Medulla oblongata (tissue), 1 donor: ENCODE measurements around the gene ALKBH3.

Source experiments
- DNase-seq: peaks from one replicate; pipeline ENCODE4 v3.0.0-alpha.2; 2015; ENCODE audit errors: extremely low spot score

The ALKBH3 gene

DNA sequence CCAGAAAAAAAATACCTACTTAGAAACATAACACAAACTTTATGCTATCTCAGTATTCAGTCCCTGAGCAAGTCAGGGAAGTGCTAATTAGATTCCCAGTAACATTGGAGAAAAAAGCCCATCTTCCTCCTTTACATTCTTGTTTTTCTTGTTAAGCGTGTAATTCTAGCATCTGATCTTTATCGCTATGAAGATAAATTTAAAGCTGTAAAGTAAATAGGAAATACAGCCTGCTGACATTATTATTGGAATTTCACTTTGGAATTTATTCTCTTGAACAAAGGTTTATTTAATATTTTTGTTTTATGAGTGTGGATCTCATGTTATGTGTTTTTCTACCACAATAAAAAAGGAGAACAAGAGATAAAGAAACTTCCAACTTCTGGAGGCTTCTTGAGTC is 13.9 kb downstream of the ALKBH3 start:
- DNase-seq = no peak

- DNase-seq = peak; percentile 72
These were observed 15.0 kb downstream of the ALKBH3 start for GRCh38 chr11:43895601-43896000.

GRCh38 chr11:43898574-43898973 is 17.9 kb downstream of the ALKBH3 start:
- no peak for DNase-seq

GRCh38 chr11:43899094-43899493 is 18.5 kb downstream of the ALKBH3 start:
- no peak for DNase-seq

- DNase-seq = no peak
These were observed 20.9 kb downstream of the ALKBH3 start for GRCh38 chr11:43901551-43901950.

- DNase-seq = no peak
These were observed 22.4 kb downstream of the ALKBH3 start for GRCh38 chr11:43903078-43903477.

- no peak for DNase-seq
These were observed 23.3 kb downstream of the ALKBH3 start for GRCh38 chr11:43903969-43904368.

DNA sequence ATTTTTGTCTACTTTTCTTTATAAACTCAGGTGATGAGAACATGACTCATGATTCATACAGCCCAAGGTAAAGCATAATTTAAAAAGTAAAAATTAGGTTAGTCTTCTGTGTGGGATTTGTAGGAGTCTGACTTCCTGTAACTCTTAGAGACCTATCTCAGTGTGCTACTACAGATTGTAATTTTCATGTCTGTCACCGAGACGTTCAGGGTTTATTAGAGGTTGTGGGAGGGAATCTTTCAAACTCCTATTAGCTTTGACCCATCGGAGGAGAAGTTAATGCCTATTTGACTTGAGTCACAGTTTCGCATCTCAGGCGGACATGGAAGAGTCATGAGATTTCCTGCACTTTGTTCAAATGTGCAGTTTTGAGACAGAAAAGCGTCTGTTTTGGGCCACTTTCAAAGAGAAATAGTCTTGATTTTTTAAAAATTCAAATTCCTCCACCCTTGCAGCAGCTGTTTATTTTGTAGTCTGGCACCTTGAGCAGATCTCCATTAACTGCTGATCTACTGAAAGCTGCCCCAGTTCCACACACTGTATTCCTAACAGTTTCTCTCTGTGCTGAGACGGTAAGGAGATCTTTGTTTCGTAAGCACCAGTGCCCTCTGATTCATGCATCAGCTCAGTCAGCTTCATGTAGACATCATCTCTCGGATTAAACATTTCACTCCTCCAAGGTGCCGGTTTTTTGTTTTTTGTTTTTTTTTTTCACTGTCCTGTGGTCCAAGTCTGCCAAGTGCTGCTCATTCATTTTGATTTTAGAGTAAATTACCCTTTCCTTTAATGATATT is 24.3 kb downstream of the ALKBH3 start:
- peak; percentile 71 for DNase-seq

DNA sequence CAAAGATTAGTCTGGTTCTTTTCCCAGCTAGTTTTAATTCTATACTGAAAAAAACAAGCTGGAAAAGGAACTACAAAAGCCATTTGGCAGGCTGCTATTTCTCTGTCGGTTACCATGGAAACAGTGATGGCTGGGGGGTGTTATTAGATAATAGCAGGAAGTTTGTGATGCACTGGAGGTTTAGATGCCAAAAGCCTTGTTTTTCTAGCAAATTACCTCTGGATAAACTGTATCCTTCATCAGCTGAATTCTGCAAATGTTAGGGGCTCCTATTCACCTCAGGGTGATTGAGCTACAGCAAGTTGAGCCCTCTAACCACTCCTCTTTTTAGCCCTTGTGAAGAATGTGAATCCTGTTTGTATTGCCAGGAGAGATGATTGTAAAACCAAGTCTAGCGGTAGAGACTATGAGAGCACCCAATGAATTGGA is 25.2 kb downstream of the ALKBH3 start:
- DNase-seq = peak; percentile 42

GRCh38 chr11:43907028-43907975 is 26.7 kb downstream of the ALKBH3 start:
- DNase-seq = no peak

GRCh38 chr11:43908191-43908590 is 27.6 kb downstream of the ALKBH3 start:
- DNase-seq = no peak

DNA sequence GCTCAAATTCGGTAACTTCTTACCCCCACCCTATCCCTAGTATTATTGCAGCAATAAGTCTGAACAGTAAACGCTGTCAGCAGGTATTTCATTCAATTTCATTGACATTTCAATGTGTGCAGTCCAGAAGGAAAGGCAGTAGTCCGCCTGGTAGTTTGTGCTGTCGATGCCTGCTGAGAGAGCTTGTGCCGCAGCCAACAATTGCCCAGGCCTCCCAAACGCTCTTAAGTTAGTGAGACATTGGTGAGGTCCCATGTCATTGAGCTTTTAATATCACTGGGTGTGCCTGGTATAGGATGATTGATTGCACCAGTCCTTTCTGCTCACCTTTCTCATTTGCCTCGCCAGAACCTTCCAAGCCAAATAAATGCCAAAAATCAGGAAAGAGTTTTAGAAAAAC is 28.1 kb downstream of the ALKBH3 start:
- DNase-seq = no peak

DNA sequence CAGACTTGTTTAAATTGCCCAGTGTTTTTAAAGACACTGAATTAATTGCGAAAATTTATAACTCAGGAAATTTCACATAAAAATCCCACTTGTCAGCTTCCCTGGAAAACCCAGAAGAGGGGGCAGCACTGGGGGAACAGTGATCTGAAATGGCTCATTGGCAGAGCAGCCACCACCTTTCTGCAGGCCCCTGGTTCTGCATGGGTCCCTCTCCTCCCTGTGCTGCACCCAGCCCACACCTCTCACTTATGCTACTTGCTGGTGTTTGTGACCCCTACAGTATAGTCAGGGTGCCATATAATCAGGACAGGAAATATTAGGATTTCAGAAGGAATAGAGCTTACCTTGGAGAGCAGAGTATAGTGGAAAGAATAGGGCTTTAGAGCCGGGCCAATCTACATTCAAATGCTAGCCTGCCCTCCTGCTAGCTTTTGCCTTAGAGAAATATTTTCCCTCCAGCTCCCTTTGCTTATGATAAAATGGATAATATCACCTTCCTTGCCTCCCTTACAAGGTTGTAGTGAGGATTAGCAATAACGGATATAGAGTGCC is 33.3 kb downstream of the ALKBH3 start:
- no peak for DNase-seq

- no peak for DNase-seq
These were observed 33.8 kb downstream of the ALKBH3 start for GRCh38 chr11:43914466-43914865.

GRCh38 chr11:43916621-43917020 is 36.0 kb downstream of the ALKBH3 start:
- no peak for DNase-seq

GRCh38 chr11:43917851-43918250 is 37.2 kb downstream of the ALKBH3 start:
- DNase-seq = no peak

DNA sequence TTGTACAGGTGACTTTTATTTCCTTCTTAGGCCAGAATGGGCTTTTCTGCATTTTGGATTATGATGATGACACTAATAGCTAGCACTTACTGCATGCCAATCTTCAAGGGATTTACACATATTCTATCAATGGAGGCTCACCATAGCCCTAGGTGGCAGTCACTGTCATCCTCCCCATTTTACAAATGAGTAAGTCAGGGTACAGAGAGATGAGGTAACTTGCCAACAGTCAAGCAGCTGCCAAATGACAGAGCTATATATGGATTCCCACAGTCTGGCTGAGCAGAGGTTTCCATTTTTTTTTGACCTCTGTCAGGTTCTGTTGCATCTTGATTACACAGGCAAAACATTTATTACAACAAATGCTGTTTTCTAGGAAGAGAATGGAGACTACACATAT is 38.0 kb downstream of the ALKBH3 start:
- no peak for DNase-seq

DNA sequence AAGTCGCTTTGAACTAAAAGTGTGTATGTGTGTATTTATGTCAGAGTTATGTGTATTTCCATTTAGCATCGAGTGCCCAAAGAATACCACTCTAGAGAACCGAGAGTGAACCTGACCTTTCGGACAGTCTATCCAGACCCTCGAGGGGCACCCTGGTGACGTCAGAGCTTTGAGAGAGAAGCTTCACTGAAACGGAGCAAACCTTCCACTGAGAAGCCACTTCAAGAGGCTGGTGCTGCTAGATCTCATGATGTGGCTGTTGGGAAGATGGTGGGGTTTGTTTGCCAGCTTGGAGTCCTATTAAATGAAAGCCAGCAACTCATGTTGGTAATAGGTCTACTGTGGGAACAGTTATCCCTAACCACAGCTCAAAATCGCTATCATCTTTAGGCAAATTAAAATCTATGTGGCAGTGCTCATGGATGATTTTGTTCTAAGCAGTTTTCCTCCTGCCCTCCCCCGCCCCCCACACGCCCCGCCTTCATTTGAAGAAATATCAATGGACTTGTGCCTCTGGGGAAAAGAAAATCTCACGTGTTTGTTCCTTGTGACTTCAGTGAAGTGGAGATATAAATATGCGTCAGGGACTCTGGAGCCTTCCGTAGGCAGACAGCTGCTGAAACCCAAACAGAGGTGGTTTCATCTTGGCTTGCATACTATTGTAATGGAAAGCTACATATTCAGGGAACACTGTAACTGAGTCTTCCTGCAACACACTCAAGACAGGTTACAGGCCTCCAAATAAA is 39.4 kb downstream of the ALKBH3 start:
- DNase-seq = no peak

DNA sequence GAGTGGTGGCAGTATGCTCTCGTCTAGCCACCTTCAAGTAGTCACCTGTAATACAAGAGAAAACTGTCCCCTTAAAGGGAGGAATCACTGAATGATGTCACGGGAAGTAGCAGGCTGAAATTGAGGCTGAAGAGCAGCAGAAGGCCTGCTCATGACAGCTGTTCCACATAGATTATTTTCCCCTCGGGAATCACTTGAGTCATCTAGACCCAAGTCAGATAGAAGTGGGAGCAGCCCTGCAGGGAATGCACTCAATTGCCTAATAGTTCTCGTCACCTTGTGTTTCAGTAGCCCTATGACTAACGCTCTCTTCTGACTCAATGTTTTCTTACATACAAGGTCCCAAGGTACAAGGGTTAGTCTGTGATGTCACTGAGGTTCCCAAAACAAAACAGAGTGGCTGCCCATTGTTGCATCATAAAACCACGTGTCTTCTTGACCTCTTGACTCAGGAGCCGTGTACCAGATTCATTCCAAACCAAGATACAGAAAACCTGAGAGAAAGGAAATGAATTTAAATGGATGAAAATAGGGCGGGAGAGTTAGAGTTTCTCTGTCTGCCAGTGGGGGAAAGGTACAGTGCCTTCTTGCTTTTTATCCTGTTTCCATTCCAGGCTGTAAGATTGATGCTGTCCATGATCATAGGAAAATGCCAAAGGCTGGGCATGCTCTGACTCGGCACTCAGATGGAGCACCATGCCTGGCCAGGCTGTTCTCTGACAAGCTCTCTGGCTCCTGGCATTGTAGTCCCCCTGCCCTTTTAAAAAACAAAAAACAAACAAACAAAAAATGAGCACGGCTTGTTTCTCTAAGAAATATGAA is 40.2 kb downstream of the ALKBH3 start:
- DNase-seq = no peak

- no peak for DNase-seq
These were observed 41.1 kb downstream of the ALKBH3 start for GRCh38 chr11:43921561-43922294.
